OCI-LY3 (cell line): ENCODE data around the gene SMIM43.

ENCODE experiments used
- CTCF ChIP-seq: fragments of 200-600, 300-600 bp; sonication (generic); IDR thresholded peaks from 2 replicates; pipeline ENCODE4 v1.5.1; 2014; ENCODE audit warnings: antibody characterized with exemption, low read length, low read depth
- EZH2phosphoT487 ChIP-seq: fragments of 200-600 bp; shearing (Covaris generic); IDR thresholded peaks from 2 replicates; pipeline ENCODE4 v1.6.1; 2018; ENCODE audit warnings: antibody characterized with exemption, mixed run types, low read depth

- TF ChIP-seq CTCF, result no peak
- TF ChIP-seq EZH2phosphoT487, result no peak
Observed at GRCh38 chr4:121784975-121785374, 20.0 kb upstream of the SMIM43 start.
